ENCODE results near the gene TRIM63.

Gene TRIM63

GRCh38 chr1:26016953-26017545 is 50.4 kb downstream of the TRIM63 start:
- no peak for DNase-seq (ENCODE audit: low read depth)

- DNase-seq (ENCODE audit: low read depth) = no peak
Observed at GRCh38 chr1:26016258-26016952, 51.0 kb downstream of the TRIM63 start.

- DNase-seq (ENCODE audit: low read depth) = no peak
Observed at GRCh38 chr1:26015358-26015757, 52.1 kb downstream of the TRIM63 start.

GRCh38 chr1:26014179-26014578 is 53.3 kb downstream of the TRIM63 start:
- no peak for DNase-seq (ENCODE audit: low read depth)

GRCh38 chr1:26012864-26013263 is 54.6 kb downstream of the TRIM63 start:
- no peak for DNase-seq (ENCODE audit: low read depth)

- no peak for DNase-seq (ENCODE audit: low read depth)
Observed at GRCh38 chr1:26010825-26011224, 56.6 kb downstream of the TRIM63 start.

- DNase-seq (ENCODE audit: low read depth) = no peak
Observed at GRCh38 chr1:26009796-26010447, 57.5 kb downstream of the TRIM63 start.

- DNase-seq (ENCODE audit: low read depth) = no peak
Observed at GRCh38 chr1:26006710-26007109, 60.7 kb downstream of the TRIM63 start.

- no peak for DNase-seq (ENCODE audit: low read depth)
Observed at GRCh38 chr1:26005434-26006105, 61.9 kb downstream of the TRIM63 start.

- no peak for DNase-seq (ENCODE audit: low read depth)
Observed at GRCh38 chr1:26003756-26004155, 63.7 kb downstream of the TRIM63 start.

- DNase-seq (ENCODE audit: low read depth) = no peak
Observed at GRCh38 chr1:26003262-26003661, 64.2 kb downstream of the TRIM63 start.
